8988T (cell line): ENCODE results near the gene ETF1.

Experiments used
- DNase-seq: peaks from one replicate; pipeline ENCODE4 v3.0.0; 2011

ETF1 gene

GRCh38 chr5:138459311-138459933, 83.6 kb downstream of the ETF1 start:
- DNase-seq: no peak

- no peak for DNase-seq
Measured at GRCh38 chr5:138458856-138459255, 84.2 kb downstream of the ETF1 start.

- DNase-seq: no peak
Measured at GRCh38 chr5:138458384-138458783, 84.7 kb downstream of the ETF1 start.

- DNase-seq: no peak
Measured at GRCh38 chr5:138457531-138458275, 85.3 kb downstream of the ETF1 start.
